ENCODE results near the gene ALDH1A3.

The ALDH1A3 gene

DNA sequence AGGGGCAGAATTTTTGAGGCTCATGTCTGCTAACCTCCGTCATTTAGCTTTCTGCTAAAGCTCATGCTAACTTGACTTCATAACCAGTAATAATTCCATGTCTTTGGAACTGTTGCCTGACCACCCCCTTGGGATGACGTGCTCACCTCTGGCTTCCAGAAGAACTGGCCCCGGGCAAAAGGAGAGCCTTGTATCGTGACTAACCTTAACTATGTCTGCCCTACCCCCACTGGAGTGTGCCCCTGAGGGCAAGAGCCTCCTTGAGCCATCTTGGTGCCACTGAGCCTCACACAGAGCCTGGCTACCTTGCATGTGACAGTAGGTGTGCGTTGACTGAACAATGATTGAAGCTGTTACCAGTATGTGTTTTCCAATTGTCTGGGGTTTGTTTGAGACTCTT lies 44.3 kb downstream of the ALDH1A3 start:
- no peak overlapping the region for H3K4me3 ChIP-seq (ENCODE audit: low read depth, low read length)
- no peak overlapping the region for H2BK5ac ChIP-seq (ENCODE audit: low read depth, low read length, poor library complexity)
- H3K4me2 ChIP-seq (ENCODE audit: low read length): no peak overlapping the region
- H4K12ac ChIP-seq (ENCODE audit: low read depth, low read length): no peak overlapping the region
- H3K18ac ChIP-seq (ENCODE audit: low read length): no peak overlapping the region
- H2AK5ac ChIP-seq (ENCODE audit: low read length): no peak overlapping the region
- H3K4ac ChIP-seq (ENCODE audit: low read depth, low read length): no peak overlapping the region
- no peak overlapping the region for H3K27ac ChIP-seq (ENCODE audit: low read depth, low read length)
- no peak overlapping the region for H4K91ac ChIP-seq (ENCODE audit: low read depth, low read length)
- H3K23ac ChIP-seq (ENCODE audit: low read length): no peak overlapping the region
- no peak overlapping the region for H2BK120ac ChIP-seq (ENCODE audit: insufficient read depth, low read length, poor library complexity)
- no peak overlapping the region for H4K8ac ChIP-seq (ENCODE audit: low read depth, low read length)
- H2AFZ ChIP-seq (ENCODE audit: insufficient read depth, low read length, poor library complexity): no peak overlapping the region
- H3K9ac ChIP-seq (ENCODE audit: low read length): no peak overlapping the region
- H3K4me1 ChIP-seq (ENCODE audit: control insufficient read depth in 1 of 2, insufficient read depth in 2 of 2, low read length in 2 of 2): peaks cover 11 to 14% of the 10 kb centered on the region in 2 experiments
- H3K79me2 ChIP-seq (ENCODE audit: control insufficient read depth, insufficient read depth, low read length, poor library complexity): peaks cover 6% of the 10 kb centered on the region
- peaks cover 19% of the 10 kb centered on the region for H3K27me3 ChIP-seq (ENCODE audit: insufficient read depth, low read length)
- no peak overlapping the region for H3K14ac ChIP-seq (ENCODE audit: low read length)
- WGBS (ENCODE audit: extremely low coverage, insufficient coverage, insufficient read length): no CpG with 5 or more reads among the region's 5 CpGs
- H2BK12ac ChIP-seq (ENCODE audit: low read length): no peak overlapping the region
- peak; percentile 96 to 98 for DNase-seq
- H3K9me3 ChIP-seq (ENCODE audit: insufficient read depth, low read depth, low read length): peaks cover 1% of the 10 kb centered on the region
- peaks cover 7% of the 10 kb centered on the region for H3K79me1 ChIP-seq (ENCODE audit: low read length)
- no peaks in the 10 kb centered on the region for H3K36me3 ChIP-seq (ENCODE audit: control insufficient read depth in 1 of 2, insufficient read depth in 2 of 2, low read length in 2 of 2)

GRCh38 chr15:100924436-100924835 lies 44.8 kb downstream of the ALDH1A3 start:
- Histone ChIP-seq H2AK5ac (ENCODE audit: low read length) (no peak overlapping the region), H3K79me2 (ENCODE audit: control insufficient read depth, insufficient read depth, low read length, poor library complexity) (peaks cover 4% of the 10 kb centered on the region), H3K14ac (ENCODE audit: low read length) (no peak overlapping the region), H2BK12ac (ENCODE audit: low read length) (no peak overlapping the region), H3K79me1 (ENCODE audit: low read length) (peaks cover 5% of the 10 kb centered on the region), H4K12ac (ENCODE audit: low read depth, low read length) (no peak overlapping the region), H4K91ac (ENCODE audit: low read depth, low read length) (no peak overlapping the region), H3K9ac (ENCODE audit: low read length) (no peak overlapping the region), H2BK5ac (ENCODE audit: low read depth, low read length, poor library complexity) (no peak overlapping the region), H3K18ac (ENCODE audit: low read length) (no peak overlapping the region), H3K4ac (ENCODE audit: low read depth, low read length) (no peak overlapping the region), H3K4me1 (ENCODE audit: control insufficient read depth in 1 of 2, insufficient read depth in 2 of 2, low read length in 2 of 2) (peaks cover 13 to 18% of the 10 kb centered on the region in 2 experiments), H2BK120ac (ENCODE audit: insufficient read depth, low read length, poor library complexity) (no peak overlapping the region), H3K9me3 (ENCODE audit: insufficient read depth, low read depth, low read length) (peaks cover 1% of the 10 kb centered on the region), H3K36me3 (ENCODE audit: control insufficient read depth in 1 of 2, insufficient read depth in 2 of 2, low read length in 2 of 2) (no peaks in the 10 kb centered on the region), H3K27me3 (ENCODE audit: insufficient read depth, low read length) (peaks cover 14% of the 10 kb centered on the region), H3K23ac (ENCODE audit: low read length) (no peak overlapping the region), H2AFZ (ENCODE audit: insufficient read depth, low read length, poor library complexity) (no peak overlapping the region), H3K4me2 (ENCODE audit: low read length) (no peak overlapping the region), H3K4me3 (ENCODE audit: low read depth, low read length) (no peak overlapping the region), H4K8ac (ENCODE audit: low read depth, low read length) (no peak overlapping the region), H3K27ac (ENCODE audit: low read depth, low read length) (no peak overlapping the region)
- WGBS (ENCODE audit: extremely low coverage, insufficient coverage, insufficient read length): no CpG with 5 or more reads among the region's 11 CpGs
- DNase-seq: no peak

DNA sequence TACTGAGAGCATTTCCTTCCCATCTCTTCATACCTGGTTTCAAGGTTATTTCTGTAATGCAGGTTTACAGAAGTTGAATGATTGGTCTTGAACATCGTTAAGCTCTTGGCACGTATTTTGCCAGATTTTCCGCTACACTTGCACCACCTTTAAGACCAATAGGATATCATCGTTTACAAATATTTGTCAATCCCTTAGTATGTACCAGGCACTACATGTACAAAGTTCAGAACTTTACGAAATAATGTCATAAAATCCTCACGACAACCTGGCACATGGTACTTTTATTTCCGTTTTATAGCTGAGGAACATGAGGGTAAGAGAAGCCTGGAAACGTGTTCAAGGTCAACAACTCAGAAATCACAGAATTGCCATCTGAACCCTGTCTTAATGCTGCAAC lies 45.8 kb downstream of the ALDH1A3 start:
- WGBS (ENCODE audit: extremely low coverage, insufficient coverage, insufficient read length): no CpG with 5 or more reads among the region's 8 CpGs
- Histone ChIP-seq H3K4me1 (ENCODE audit: control insufficient read depth in 1 of 2, insufficient read depth in 2 of 2, low read length in 2 of 2) (peaks cover 18 to 23% of the 10 kb centered on the region in 2 experiments), H3K9me3 (ENCODE audit: insufficient read depth, low read depth, low read length) (peaks cover 1% of the 10 kb centered on the region), H3K4me3 (ENCODE audit: low read depth, low read length) (no peak overlapping the region), H4K12ac (ENCODE audit: low read depth, low read length) (no peak overlapping the region), H4K91ac (ENCODE audit: low read depth, low read length) (no peak overlapping the region), H2AFZ (ENCODE audit: insufficient read depth, low read length, poor library complexity) (no peak overlapping the region), H3K9ac (ENCODE audit: low read length) (no peak overlapping the region), H2BK120ac (ENCODE audit: insufficient read depth, low read length, poor library complexity) (no peak overlapping the region), H3K4me2 (ENCODE audit: low read length) (no peak overlapping the region), H4K8ac (ENCODE audit: low read depth, low read length) (no peak overlapping the region), H3K23ac (ENCODE audit: low read length) (no peak overlapping the region), H3K36me3 (ENCODE audit: control insufficient read depth in 1 of 2, insufficient read depth in 2 of 2, low read length in 2 of 2) (no peaks in the 10 kb centered on the region), H3K27ac (ENCODE audit: low read depth, low read length) (no peak overlapping the region), H2AK5ac (ENCODE audit: low read length) (no peak overlapping the region), H2BK5ac (ENCODE audit: low read depth, low read length, poor library complexity) (no peak overlapping the region), H3K79me1 (ENCODE audit: low read length) (no peaks in the 10 kb centered on the region), H3K79me2 (ENCODE audit: control insufficient read depth, insufficient read depth, low read length, poor library complexity) (no peaks in the 10 kb centered on the region), H3K18ac (ENCODE audit: low read length) (no peak overlapping the region), H3K27me3 (ENCODE audit: insufficient read depth, low read length) (peaks cover 7% of the 10 kb centered on the region), H3K4ac (ENCODE audit: low read depth, low read length) (no peak overlapping the region), H3K14ac (ENCODE audit: low read length) (no peak overlapping the region), H2BK12ac (ENCODE audit: low read length) (no peak overlapping the region)
- DNase-seq: no peak

GRCh38 chr15:100926258-100926657 lies 46.6 kb downstream of the ALDH1A3 start:
- H3K27ac ChIP-seq (ENCODE audit: low read depth, low read length): no peak overlapping the region
- H2BK120ac ChIP-seq (ENCODE audit: insufficient read depth, low read length, poor library complexity): no peak overlapping the region
- no peak overlapping the region for H3K14ac ChIP-seq (ENCODE audit: low read length)
- H3K4me3 ChIP-seq (ENCODE audit: low read depth, low read length): no peak overlapping the region
- H3K23ac ChIP-seq (ENCODE audit: low read length): no peak overlapping the region
- peaks cover 18 to 24% of the 10 kb centered on the region in 2 experiments for H3K4me1 ChIP-seq (ENCODE audit: control insufficient read depth in 1 of 2, insufficient read depth in 2 of 2, low read length in 2 of 2)
- no CpG with 5 or more reads among the region's 11 CpGs for WGBS (ENCODE audit: extremely low coverage, insufficient coverage, insufficient read length)
- H3K27me3 ChIP-seq (ENCODE audit: insufficient read depth, low read length): no peaks in the 10 kb centered on the region
- H3K9me3 ChIP-seq (ENCODE audit: insufficient read depth, low read depth, low read length): peaks cover 1% of the 10 kb centered on the region
- H3K4ac ChIP-seq (ENCODE audit: low read depth, low read length): no peak overlapping the region
- no peak overlapping the region for H2AK5ac ChIP-seq (ENCODE audit: low read length)
- H2BK12ac ChIP-seq (ENCODE audit: low read length): peak overlapping the region; percentile 38
- no peaks in the 10 kb centered on the region for H3K79me1 ChIP-seq (ENCODE audit: low read length)
- no peak overlapping the region for H3K18ac ChIP-seq (ENCODE audit: low read length)
- H3K9ac ChIP-seq (ENCODE audit: low read length): no peak overlapping the region
- H2AFZ ChIP-seq (ENCODE audit: insufficient read depth, low read length, poor library complexity): no peak overlapping the region
- no peaks in the 10 kb centered on the region for H3K36me3 ChIP-seq (ENCODE audit: control insufficient read depth in 1 of 2, insufficient read depth in 2 of 2, low read length in 2 of 2)
- H3K79me2 ChIP-seq (ENCODE audit: control insufficient read depth, insufficient read depth, low read length, poor library complexity): no peaks in the 10 kb centered on the region
- H2BK5ac ChIP-seq (ENCODE audit: low read depth, low read length, poor library complexity): no peak overlapping the region
- H3K4me2 ChIP-seq (ENCODE audit: low read length): no peak overlapping the region
- DNase-seq: no peak
- H4K91ac ChIP-seq (ENCODE audit: low read depth, low read length): no peak overlapping the region
- no peak overlapping the region for H4K12ac ChIP-seq (ENCODE audit: low read depth, low read length)
- no peak overlapping the region for H4K8ac ChIP-seq (ENCODE audit: low read depth, low read length)
